ENCODE data around the gene ITPRIPL2.

The ITPRIPL2 gene

GRCh38 chr16:19142939-19143598 lies 29.3 kb downstream of the ITPRIPL2 start:
- DNase-seq (ENCODE audit: low spot score): no peak

GRCh38 chr16:19143599-19143956 lies 29.8 kb downstream of the ITPRIPL2 start:
- no peak for DNase-seq (ENCODE audit: low spot score)

GRCh38 chr16:19145010-19145409 lies 31.2 kb downstream of the ITPRIPL2 start:
- no peak for DNase-seq (ENCODE audit: low spot score)

GRCh38 chr16:19147126-19147525 lies 33.4 kb downstream of the ITPRIPL2 start:
- DNase-seq (ENCODE audit: low spot score): no peak

- no peak for DNase-seq (ENCODE audit: low spot score)
These were observed 33.9 kb downstream of the ITPRIPL2 start for GRCh38 chr16:19147627-19148026.

- DNase-seq (ENCODE audit: low spot score): no peak
These were observed 34.4 kb downstream of the ITPRIPL2 start for GRCh38 chr16:19148189-19148588.

GRCh38 chr16:19151310-19151709 lies 37.5 kb downstream of the ITPRIPL2 start:
- DNase-seq (ENCODE audit: low spot score): no peak

GRCh38 chr16:19152042-19152441 lies 38.3 kb downstream of the ITPRIPL2 start:
- DNase-seq (ENCODE audit: low spot score): no peak

GRCh38 chr16:19153876-19154275 lies 40.1 kb downstream of the ITPRIPL2 start:
- peak; percentile 82 for DNase-seq (ENCODE audit: low spot score)

- no peak for DNase-seq (ENCODE audit: low spot score)
These were observed 48.3 kb downstream of the ITPRIPL2 start for GRCh38 chr16:19162085-19162484.

- no peak for DNase-seq (ENCODE audit: low spot score)
These were observed 49.5 kb downstream of the ITPRIPL2 start for GRCh38 chr16:19163215-19163614.

GRCh38 chr16:19164285-19164684 lies 50.5 kb downstream of the ITPRIPL2 start:
- no peak for DNase-seq (ENCODE audit: low spot score)

- DNase-seq (ENCODE audit: low spot score): no peak
These were observed 51.3 kb downstream of the ITPRIPL2 start for GRCh38 chr16:19165101-19165500.

GRCh38 chr16:19166500-19166899 lies 52.7 kb downstream of the ITPRIPL2 start:
- no peak for DNase-seq (ENCODE audit: low spot score)

GRCh38 chr16:19167710-19168370 lies 54.1 kb downstream of the ITPRIPL2 start, which contains the start of gene SYT17:
Gene SYT17 (plus strand): TSS chr16:19168240. CDS start chr16:19168647, 407 bp downstream.
- DNase-seq (ENCODE audit: low spot score): no peak

GRCh38 chr16:19168371-19169081 lies 54.8 kb downstream of the ITPRIPL2 start:
- no peak for DNase-seq (ENCODE audit: low spot score)

- no peak for DNase-seq (ENCODE audit: low spot score)
These were observed 55.4 kb downstream of the ITPRIPL2 start for GRCh38 chr16:19169082-19169639.

GRCh38 chr16:19170043-19170655 lies 56.4 kb downstream of the ITPRIPL2 start:
- DNase-seq (ENCODE audit: low spot score): no peak

Data from NAMALWA (cell line).